GM18870 (cell line): Measurements from ENCODE around the gene CLDN19.
"Not testable (repeated sequence)": the region's sequence is repeated elsewhere in the genome, so short reads cannot be mapped to it uniquely, and the experiment has no call there.

Experiments
- ATAC-seq: cut with Tn5 transposase; IDR thresholded peaks from one replicate; pipeline ENCODE4 v1.9.1; 2021; ENCODE audit warnings: moderate library complexity; ENCODE audit not compliant: unreplicated experiment

CLDN19 gene

GRCh38 chr1:42740851-42741580 is 980 bp upstream of the CLDN19 start:
- no peak for ATAC-seq

GRCh38 chr1:42738678-42739226 is 1.3 kb downstream of the CLDN19 start:
- no peak for ATAC-seq

DNA sequence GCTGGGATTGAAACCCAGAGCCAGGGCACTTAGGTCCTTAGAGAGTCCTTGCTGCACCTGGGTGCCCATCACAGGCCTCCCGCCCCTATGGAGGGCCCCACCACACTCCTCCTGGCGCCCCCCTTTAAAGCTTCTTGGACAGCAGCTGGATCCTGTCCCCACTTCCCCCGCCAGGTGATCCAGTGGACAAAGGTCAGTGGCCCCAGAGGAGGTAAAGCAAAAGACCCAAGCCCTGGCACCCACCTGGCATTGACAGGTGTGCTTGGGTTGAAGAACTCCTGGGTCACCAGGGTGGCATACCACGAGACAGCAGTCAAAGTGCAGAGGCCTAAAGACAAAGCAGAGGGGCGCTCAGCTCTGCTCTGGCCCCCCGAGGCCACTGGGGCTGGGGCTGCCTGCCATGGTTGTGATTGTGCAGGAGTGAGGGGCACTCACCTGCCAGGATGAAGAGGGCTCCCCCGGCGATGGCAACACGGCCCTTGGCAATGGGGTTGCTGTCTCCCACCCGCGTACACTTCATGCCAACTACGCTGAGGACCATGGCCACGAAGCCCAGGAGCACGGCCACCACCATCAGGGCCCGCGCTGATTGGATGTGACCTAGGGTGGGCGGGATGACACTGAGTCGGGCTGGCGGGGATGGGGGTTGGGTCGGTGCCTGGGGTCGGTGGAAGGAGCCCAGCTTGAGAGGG is 1.9 kb downstream of the CLDN19 start:
- ATAC-seq: no peak

DNA sequence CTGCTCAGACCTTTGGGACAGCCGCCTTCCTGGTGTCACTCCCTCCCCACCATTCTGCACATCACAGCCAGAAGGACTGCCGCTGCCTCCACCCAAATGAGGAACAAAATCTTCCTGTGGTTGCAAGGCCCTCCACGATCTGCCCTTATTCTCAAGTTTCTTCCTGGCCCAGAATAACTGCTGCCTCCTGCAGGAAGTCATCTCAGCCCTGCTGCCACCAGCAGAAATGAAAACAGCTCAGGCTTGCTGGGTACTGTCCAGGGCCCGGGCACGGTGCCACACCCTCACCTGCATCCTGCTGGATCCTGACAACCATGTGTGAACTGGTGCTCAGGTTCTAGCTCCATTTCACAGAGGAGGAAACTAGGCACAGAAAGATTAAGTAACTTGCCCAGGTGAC is 2.8 kb downstream of the CLDN19 start:
- ATAC-seq: no peak

- ATAC-seq: no peak
These were observed 3.4 kb downstream of the CLDN19 start for GRCh38 chr1:42736571-42737200.

DNA sequence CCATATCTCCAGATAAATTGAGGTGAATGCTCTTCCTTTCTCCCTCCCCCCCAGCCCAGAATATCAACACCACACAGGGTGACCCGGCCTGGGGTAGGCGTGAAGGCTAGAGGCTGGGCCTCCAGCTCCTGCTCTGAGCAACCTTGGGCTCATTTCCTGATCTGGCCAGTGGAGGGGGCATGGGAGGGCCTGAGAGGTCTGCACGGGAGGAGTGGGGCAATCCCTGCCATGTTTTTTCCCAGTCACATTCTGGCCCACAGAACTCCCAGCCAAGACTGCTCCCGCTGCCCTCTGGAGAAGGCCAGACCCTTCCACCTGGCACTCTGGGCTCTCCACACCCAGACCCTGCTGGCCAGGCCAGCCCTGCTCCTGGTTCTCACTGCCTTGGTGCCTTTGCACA is 3.9 kb downstream of the CLDN19 start:
- no peak for ATAC-seq

DNA sequence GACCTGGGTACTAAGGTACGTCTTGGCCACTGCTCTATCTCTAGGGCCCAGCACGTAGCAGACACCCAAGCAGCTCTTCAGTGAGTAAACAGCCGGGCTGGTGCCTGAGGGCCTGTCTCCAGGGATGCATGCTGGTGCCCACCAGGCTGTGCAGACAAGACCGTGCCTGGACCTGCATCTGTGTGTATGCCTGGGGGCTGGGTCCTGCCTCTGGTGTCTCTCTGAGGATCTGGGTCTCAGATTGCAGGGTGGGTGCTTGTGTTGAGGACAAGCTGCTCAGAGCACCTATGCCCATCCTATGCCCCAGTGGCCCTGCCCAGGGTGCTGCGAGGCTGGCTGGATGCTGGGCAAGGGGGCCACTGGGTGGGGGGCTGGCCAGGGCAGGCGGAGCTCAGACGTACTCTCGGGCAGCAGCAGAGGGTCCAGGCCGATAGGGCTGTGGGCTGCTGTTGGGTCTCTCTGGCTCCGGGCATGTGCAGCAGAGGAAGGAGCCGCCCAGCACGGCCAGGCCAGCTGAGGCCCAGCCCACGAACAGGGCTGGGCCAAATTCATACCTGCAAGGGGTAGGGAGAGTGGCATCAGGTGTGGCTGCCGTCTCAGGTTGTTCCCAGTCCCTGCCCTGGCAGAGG is 4.4 kb downstream of the CLDN19 start:
- no peak for ATAC-seq

GRCh38 chr1:42735056-42735455 is 5.0 kb downstream of the CLDN19 start:
- ATAC-seq: no peak

DNA sequence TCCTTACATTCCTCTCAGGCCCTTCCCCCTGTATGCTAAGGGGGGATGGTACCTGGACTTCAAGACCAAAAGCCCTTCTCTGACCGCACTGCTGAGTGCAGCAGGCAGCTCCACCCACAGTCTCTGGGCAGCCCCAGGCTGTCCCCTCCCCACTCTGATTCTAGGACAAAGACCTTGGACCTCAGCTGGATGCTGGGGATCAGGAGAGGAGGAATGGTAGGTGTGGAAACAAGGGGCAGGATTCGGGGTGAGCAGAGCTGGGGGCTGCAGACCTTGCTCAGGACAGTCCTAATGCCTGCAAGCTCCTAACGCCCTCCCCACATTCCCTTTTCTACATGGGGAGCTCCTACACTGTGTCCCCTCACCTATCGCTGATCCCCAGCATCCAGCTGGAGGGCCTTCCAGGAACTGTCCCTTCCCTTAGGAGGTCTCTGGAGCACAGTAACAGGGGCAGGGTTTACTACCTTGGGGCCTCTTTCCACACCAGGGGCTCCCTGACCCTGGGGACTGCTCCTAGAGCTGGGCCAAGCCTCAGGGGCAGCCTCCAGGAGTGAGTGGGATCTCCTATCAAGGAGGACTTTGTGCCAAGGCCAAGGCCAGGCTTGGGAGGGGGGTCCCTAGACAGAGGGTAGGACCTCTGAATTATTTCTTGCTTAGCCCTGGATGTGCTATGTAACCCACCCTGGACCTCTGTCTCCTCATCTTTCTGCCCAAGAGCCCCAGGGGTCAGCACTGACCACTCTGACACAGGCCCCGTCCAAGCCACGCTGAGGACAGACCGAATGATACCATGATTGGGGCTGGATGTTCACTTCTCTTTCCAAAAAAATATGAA is 5.6 kb downstream of the CLDN19 start:
- ATAC-seq: no peak

DNA sequence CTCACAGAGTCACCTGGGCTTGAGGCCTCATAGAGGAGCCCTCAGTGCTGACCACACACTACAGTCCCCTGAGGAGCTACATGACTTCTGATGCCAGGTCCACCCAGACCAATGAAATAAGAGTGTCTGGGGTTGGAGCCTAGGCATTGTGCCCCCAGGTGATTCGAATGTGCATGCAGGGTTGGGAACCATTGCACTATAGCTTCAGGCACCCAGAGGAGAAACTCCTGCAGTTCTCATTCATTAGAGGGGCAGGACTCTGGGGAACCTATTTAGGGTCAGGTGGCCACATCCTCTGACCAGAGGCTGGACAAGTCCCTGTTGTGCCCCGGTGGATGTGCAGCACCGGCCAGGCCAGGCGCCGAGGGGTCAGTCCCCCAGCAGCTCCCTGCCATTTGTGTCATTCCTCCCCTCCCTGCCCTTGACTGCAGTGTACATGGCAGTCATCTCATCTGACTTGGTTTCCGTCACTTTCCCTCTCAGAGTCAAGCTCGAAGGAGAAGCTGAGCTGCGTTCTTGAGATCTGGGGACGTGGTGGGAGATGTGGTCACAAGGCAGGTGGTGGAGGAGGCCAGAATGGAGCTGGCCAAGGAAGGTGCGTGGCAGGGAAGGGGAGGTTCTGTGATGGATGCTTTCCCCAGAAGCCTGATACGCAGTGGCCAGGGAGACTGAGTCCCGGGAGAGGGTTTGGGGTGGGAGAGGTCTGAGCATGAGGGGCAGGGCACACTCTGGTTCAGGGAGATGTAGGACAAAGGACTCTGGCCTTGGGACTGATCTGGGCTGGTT is 6.4 kb downstream of the CLDN19 start:
- ATAC-seq: no peak

- no peak for ATAC-seq
These were observed 7.8 kb downstream of the CLDN19 start for GRCh38 chr1:42732126-42732680.

DNA sequence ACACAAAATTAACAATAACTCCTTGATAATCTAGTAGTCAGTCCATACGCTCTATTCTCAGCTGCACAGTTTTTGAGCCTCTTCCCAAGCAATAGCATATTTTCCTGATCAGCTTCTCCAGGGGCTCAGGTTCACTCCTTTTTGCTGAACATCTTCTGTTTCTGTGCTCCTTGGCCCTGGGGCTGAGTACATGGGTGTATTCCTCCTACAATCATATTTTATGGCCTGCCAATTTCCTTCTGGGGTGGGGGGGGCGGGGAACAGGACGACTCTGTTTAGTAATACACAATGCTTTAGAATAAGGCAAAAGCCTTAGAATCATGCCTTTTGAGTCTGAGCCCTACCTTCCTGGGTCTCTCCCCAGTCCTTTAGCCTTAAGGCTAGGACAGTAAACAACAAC is 8.5 kb downstream of the CLDN19 start:
- ATAC-seq: no peak

DNA sequence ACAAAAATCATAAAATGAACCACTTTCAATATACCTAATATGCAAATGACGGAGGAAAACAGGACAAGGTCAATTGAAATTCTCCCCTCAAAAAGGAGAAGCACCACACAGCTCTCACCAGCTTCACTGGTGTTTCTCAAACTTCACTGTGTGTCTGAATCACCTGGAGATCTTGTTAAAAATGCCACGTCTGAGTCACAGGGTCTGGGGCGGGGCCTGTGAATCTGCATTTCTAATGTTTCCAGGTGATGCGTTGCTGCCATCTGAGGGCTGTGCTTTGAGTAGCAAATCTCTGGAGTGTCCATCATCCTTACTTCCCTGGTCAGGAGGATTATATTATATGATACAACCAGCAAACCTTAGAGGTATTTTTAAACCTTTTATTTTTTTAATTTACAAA is 9.0 kb downstream of the CLDN19 start:
- ATAC-seq: no peak

DNA sequence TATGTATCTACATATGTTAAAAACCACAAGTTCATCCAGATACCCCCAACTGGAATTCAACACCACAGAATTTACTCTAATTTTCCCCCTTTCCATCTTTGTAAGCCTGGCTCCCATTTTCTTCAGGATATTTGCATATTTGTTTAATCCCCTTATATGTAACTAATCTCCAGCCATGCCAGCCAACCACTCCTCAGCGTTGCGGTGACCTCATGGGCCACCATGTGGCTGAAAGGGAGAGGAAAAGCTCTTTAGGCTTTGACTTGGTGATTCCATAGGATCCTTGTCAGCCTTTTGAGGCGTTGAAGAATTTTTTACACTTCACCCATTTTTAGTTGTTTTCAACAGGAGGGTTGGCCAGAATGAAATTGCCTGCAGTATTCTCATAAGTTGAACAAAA is 10.0 kb downstream of the CLDN19 start:
- ATAC-seq: no peak

DNA sequence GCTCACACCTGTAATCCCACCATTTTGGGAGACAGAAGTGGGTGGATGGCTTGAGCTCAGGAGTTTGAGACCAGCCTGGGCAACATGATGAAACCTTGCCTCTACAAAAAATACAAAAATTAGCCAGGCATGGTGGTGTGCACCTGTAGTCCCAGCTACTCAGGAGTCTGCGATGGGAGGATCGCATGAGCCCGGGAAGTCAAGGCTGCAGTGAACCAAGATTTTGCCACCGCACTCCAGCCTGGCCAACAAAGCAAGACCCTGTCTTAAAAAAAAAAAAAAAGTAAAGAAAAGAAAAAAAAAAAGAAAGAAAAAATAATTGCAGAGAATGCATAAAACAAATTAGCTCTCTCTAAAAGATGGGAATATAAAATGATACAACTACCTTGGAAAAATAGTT is 14.2 kb downstream of the CLDN19 start:
- not testable (repeated sequence) for ATAC-seq

DNA sequence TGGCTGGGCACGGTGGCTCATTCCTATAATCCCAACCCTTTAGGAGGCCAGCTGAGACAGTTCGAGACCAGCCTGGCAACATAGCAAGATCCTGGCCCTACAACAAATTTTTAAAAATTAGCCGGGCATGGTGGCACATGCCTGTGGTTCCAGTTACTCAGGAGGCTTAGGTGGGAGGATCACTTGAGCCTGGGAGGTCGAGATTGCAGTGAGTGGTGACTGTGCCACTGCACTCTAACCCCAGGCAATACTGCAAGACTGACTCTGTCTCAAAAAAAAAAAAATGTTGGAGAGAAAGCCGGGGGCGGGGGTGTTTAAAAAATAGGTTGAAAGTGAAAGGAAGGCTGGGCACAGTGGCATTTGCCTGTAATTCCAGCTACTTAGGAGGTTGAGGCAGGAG is 16.5 kb downstream of the CLDN19 start:
- ATAC-seq: no peak

GRCh38 chr1:42722403-42722802 is 17.6 kb downstream of the CLDN19 start:
- not testable (repeated sequence) for ATAC-seq

DNA sequence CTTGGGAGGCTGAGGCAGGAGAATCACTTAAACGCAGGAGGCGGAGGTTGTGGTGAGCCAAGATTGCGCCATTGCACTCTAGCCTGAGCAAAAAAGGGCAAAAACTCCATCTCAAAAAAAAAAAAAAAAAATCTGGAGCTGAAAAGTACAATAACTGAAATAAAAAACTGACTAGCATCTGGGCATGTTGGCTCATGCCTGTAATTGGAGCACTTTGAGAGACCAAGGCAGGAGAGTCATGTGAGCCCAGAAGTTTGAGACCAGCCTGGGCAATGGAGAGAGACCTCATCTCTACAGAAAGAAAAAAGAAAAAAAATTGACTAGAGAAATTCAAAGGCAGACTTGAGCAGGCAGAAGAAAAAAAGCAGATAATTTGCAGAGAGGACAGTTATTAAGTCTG is 18.1 kb downstream of the CLDN19 start:
- ATAC-seq: no peak

DNA sequence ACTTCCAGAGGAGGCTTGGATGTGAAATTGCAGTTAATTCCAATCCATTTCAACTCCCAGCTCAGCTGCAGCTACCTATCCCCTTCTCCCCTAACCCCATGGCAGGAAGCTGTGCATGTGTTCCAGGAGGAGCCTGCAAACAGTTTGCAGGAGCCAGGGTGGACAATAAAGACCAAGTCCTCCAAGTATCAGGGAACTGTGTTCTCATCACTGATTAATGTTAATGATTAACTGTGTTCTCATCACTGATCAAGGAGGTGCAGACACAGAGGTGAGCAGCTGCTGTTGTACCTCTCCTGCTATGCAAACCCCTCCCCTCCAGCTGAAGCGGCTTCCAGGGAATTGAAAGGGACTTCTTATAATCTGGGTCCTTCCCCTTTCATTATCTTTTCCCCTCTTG is 19.2 kb downstream of the CLDN19 start:
- no peak for ATAC-seq
